ENCODE measurements around the gene PNLIP.

DNA sequence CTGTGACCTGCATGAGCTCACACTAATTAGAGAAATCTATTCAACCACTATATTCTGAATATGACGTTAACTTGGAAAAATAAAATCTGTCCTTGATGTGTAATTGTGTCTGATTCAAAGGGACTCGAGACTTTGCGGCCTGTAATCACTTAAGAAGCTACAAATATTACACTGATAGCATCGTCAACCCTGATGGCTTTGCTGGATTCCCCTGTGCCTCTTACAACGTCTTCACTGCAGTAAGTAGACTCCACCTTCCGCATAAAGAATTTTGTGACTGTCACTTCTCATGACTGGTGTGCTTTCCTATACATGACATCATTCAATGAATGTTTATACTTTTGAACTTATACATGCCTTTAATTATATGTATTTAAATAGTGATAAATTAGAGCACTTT is 10.1 kb downstream of the PNLIP start:
- TF ChIP-seq POLR2AphosphoS5 (IDR thresholded peaks at IDR 0.05; ENCODE audit: low read depth, low read length): no peak
- TF ChIP-seq, protein P1, sequence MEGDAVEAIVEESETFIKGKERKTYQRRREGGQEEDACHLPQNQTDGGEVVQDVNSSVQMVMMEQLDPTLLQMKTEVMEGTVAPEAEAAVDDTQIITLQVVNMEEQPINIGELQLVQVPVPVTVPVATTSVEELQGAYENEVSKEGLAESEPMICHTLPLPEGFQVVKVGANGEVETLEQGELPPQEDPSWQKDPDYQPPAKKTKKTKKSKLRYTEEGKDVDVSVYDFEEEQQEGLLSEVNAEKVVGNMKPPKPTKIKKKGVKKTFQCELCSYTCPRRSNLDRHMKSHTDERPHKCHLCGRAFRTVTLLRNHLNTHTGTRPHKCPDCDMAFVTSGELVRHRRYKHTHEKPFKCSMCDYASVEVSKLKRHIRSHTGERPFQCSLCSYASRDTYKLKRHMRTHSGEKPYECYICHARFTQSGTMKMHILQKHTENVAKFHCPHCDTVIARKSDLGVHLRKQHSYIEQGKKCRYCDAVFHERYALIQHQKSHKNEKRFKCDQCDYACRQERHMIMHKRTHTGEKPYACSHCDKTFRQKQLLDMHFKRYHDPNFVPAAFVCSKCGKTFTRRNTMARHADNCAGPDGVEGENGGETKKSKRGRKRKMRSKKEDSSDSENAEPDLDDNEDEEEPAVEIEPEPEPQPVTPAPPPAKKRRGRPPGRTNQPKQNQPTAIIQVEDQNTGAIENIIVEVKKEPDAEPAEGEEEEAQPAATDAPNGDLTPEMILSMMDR (IDR thresholded peaks at IDR 0.05): no peak
